Astrocyte (in vitro differentiated cells and primary cell): ENCODE results near the gene CD4.

Experiments used
- EZH2 ChIP-seq: IDR thresholded peaks from 2 replicates; pipeline ENCODE4 v1.6.1; 2012; ENCODE audit warnings: mild to moderate bottlenecking, low read length, inconsistent platforms; ENCODE audit not compliant: insufficient read depth
- TF ChIP-seq, protein P1 (sequence below): IDR thresholded peaks from 2 replicates; pipeline ENCODE4 v1.5.1; 2011; ENCODE audit warnings: low read depth, mild to moderate bottlenecking, inconsistent platforms, low read length, moderate library complexity; ENCODE audit not compliant: insufficient read depth

GRCh38 chr12:6834873-6835272 lies 45.5 kb downstream of the CD4 start:
- TF ChIP-seq, protein P1, sequence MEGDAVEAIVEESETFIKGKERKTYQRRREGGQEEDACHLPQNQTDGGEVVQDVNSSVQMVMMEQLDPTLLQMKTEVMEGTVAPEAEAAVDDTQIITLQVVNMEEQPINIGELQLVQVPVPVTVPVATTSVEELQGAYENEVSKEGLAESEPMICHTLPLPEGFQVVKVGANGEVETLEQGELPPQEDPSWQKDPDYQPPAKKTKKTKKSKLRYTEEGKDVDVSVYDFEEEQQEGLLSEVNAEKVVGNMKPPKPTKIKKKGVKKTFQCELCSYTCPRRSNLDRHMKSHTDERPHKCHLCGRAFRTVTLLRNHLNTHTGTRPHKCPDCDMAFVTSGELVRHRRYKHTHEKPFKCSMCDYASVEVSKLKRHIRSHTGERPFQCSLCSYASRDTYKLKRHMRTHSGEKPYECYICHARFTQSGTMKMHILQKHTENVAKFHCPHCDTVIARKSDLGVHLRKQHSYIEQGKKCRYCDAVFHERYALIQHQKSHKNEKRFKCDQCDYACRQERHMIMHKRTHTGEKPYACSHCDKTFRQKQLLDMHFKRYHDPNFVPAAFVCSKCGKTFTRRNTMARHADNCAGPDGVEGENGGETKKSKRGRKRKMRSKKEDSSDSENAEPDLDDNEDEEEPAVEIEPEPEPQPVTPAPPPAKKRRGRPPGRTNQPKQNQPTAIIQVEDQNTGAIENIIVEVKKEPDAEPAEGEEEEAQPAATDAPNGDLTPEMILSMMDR, result no peak
- no peak for TF ChIP-seq EZH2
